ENCODE results near the gene USH2A. TPM values are rescaled to one million over a fixed set of nuclear protein-coding genes. Genes with fewer than 3 reads are reported as not detected.

Gene USH2A
- total RNA-seq, 4 donors from 2014 or later = under 0.01 to 2.0 (median 0.22) TPM; not detected in 1

- Histone ChIP-seq H3K4me3 (replicated peaks in 1 of 3) (no peak overlapping the region), H3K4me1 (peaks cover 5 to 13% of the 10 kb centered on the region in 2 donors), H3K36me3 (no peaks in the 10 kb centered on the region), H3K9me3 (no peaks in the 10 kb centered on the region), H3K27ac (no peak overlapping the region), H3K27me3 (no peaks in the 10 kb centered on the region)
- DNase-seq = peak; percentile 28 to 33
- 22 to 39% methylated on average over 5 of the region's 5 CpGs for WGBS, 2 donors
- TF ChIP-seq CTCF (IDR thresholded peaks at IDR 0.05) = no peak
- TF ChIP-seq POLR2A (IDR thresholded peaks at IDR 0.05) = no peak
- intact Hi-C loops (cut with DNase I) = no loop called here
These were observed 523.3 kb downstream of the USH2A start for GRCh38 chr1:215899901-215900300.

DNA sequence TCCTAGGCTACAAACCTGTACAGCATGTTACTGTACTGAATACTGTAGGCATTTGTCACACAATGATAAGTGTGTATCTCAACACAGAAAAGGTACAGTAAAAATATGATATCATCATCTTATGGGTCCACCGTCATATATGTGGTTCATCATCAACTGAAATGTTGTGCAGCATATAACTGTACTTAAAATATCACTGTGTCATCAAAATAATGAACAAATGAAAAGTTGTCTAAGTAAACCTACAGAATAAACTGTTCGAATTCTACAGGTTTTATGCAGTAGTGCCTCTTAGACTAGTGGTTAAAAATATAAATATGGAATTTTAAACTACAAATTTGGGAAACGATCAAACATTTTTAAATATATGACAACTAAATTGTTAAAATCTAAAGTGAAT, 527.4 kb downstream of the USH2A start:
- no peak overlapping the region for H3K4me3 ChIP-seq (replicated peaks in 1 of 3)
- intact Hi-C loops (cut with DNase I) = no loop called here
- H3K4me1 ChIP-seq = peaks cover 5 to 13% of the 10 kb centered on the region in 2 donors
- H3K9me3 ChIP-seq = no peaks in the 10 kb centered on the region
- no peak for DNase-seq
- 91 to 95% methylated on average over 3 of the region's 3 CpGs for WGBS, 2 donors
- no peak overlapping the region for H3K27ac ChIP-seq
- TF ChIP-seq POLR2A (IDR thresholded peaks at IDR 0.05) = no peak
- no peak for TF ChIP-seq CTCF (IDR thresholded peaks at IDR 0.05)
- no peaks in the 10 kb centered on the region for H3K27me3 ChIP-seq
- no peaks in the 10 kb centered on the region for H3K36me3 ChIP-seq

DNA sequence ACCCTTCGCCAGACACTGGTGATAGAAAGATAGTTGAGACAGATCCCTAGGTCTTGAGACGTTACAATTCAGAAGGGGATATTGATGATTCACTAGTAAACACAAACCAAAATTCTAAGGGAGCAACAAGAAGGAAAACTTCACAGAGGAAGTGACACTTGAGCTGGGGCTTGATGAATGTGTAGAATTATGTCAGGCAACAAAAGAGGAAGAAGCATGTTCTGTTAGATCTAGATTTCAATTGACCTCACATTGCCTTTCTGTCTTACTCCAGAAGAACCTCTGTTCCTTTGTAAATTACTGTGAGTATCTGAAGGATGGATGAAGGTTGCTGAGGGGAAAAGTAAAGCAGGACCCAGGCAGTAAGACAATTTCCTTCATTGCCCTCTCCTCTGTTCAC, 528.0 kb downstream of the USH2A start:
- intact Hi-C loops (cut with DNase I) = no loop called here
- Histone ChIP-seq H3K4me3 (replicated peaks in 1 of 3) (no peak overlapping the region), H3K9me3 (no peaks in the 10 kb centered on the region), H3K27ac (no peak overlapping the region), H3K4me1 (peaks cover 5 to 10% of the 10 kb centered on the region in 2 donors), H3K36me3 (no peaks in the 10 kb centered on the region), H3K27me3 (no peaks in the 10 kb centered on the region)
- 88 to 92% methylated on average over 2 of the region's 2 CpGs for WGBS, 2 donors
- no peak for DNase-seq
- TF ChIP-seq POLR2A (IDR thresholded peaks at IDR 0.05) = no peak
- TF ChIP-seq CTCF (IDR thresholded peaks at IDR 0.05) = no peak

DNA sequence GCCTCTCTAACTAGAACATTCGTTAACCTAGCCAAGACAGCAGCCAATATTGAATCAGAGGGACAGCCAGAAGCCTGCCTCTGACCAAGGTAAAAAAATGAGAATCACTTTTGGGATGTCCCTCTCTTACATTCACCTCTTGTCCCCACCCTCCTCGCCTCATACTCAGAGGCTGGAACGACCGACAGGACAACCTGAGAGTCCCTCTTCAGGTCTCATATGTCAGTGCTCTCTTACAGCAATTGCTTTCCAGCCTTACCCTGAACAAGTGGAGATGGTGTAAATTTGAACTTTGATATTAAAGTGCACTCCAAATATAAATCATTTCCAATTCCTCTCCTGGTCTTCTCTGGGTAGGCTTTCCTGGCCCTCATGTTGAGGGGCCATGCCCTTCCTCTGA, 528.6 kb downstream of the USH2A start:
- intact Hi-C loops (cut with DNase I) = no loop called here
- no peak overlapping the region for H3K27ac ChIP-seq
- 76 to 83% methylated on average over 4 of the region's 4 CpGs for WGBS, 2 donors

More for the DNA sequence above, 528.6 kb downstream of the USH2A start:
- Histone ChIP-seq H3K9me3 (no peaks in the 10 kb centered on the region), H3K36me3 (no peaks in the 10 kb centered on the region), H3K27me3 (no peaks in the 10 kb centered on the region), H3K4me3 (replicated peaks in 1 of 3) (no peak overlapping the region), H3K4me1 (peaks cover 2 to 4% of the 10 kb centered on the region in 2 donors)
- DNase-seq = no peak
- TF ChIP-seq CTCF (IDR thresholded peaks at IDR 0.05) (no peak), POLR2A (IDR thresholded peaks at IDR 0.05) (no peak)
